GM12865 (cell line): Measurements from ENCODE around the gene EARS2.

Experiments
- DNase-seq: peaks from one replicate; pipeline ENCODE4 v3.0.0; 2010; ENCODE audit warnings: low read depth
- H3K4me3 ChIP-seq: 2 replicates; pipeline ENCODE4 v1.5.1; 2011; ENCODE audit warnings: mild to moderate bottlenecking, low read depth, low read length, control low read depth
- TF ChIP-seq, protein P1 (sequence below): IDR thresholded peaks from 2 replicates; pipeline ENCODE4 v1.5.1; 2011; ENCODE audit warnings: low read length, control low read depth, low read depth, inconsistent platforms; ENCODE audit not compliant: insufficient read depth; ENCODE audit errors: missing control alignments

Gene EARS2

DNA sequence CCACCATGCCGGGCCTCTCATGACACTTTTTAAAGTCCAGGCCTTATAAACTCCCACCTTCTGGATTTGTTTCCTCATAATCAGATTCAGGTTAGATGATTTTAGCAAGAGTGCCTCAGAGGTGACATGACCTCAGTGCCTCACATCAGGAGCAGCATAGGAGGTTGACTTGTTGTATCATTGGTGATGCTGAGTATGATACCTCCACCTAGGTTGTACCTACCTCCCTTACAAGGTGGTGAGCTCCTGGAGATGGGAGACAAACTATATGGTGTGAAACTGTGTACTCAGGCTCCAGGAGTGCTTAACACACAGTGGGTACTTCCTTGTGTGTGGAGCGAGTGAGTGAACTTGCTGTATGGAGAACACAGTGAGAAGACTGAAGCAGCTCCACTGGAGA, 20.3 kb upstream of the EARS2 start:
- no peak overlapping the region for H3K4me3 ChIP-seq
- DNase-seq: no peak
- TF ChIP-seq, protein P1, sequence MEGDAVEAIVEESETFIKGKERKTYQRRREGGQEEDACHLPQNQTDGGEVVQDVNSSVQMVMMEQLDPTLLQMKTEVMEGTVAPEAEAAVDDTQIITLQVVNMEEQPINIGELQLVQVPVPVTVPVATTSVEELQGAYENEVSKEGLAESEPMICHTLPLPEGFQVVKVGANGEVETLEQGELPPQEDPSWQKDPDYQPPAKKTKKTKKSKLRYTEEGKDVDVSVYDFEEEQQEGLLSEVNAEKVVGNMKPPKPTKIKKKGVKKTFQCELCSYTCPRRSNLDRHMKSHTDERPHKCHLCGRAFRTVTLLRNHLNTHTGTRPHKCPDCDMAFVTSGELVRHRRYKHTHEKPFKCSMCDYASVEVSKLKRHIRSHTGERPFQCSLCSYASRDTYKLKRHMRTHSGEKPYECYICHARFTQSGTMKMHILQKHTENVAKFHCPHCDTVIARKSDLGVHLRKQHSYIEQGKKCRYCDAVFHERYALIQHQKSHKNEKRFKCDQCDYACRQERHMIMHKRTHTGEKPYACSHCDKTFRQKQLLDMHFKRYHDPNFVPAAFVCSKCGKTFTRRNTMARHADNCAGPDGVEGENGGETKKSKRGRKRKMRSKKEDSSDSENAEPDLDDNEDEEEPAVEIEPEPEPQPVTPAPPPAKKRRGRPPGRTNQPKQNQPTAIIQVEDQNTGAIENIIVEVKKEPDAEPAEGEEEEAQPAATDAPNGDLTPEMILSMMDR: no peak

DNA sequence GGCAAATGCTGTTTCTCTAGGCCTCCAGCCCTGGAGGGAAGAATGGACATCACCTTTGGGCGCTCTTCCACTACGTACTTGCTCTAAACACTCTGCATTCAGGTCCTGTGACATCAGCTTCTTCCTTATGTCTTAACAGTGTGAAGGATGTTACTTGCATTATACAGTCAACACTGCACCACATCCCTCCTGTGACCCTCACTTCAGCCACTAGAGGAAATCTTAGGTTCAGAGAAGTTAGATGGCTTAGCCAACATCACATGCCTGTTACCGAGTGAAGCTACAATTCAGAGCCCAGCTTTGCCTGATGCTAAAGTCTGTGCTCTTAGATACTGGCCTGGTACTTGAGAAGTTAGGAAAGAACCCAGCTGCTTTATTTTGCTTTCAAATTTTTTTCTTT, 18.7 kb upstream of the EARS2 start:
- H3K4me3 ChIP-seq: no peak overlapping the region
- no peak for DNase-seq
- TF ChIP-seq, protein P1: no peak

DNA sequence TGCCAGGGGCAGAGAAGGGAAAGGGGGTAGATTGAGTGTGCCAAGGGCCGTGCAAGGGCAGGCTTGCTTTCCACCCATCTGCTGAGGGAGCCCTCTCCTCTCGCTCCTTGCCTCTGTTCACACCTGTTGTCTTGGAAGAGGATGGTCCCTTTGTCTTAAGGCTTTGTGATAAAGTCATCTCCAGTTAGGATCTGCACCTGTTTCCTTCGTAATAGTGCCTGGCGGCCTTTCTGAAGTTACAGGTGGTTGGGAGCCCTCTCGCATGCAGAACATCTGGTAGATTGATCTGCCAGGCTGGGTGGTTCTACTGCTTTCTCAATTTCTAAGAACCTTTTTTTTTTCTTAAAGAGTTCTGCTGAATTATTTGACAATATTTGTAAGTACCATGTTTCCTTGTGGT, 16.7 kb upstream of the EARS2 start:
- TF ChIP-seq, protein P1: no peak
- H3K4me3 ChIP-seq: no peak overlapping the region
- DNase-seq: no peak

DNA sequence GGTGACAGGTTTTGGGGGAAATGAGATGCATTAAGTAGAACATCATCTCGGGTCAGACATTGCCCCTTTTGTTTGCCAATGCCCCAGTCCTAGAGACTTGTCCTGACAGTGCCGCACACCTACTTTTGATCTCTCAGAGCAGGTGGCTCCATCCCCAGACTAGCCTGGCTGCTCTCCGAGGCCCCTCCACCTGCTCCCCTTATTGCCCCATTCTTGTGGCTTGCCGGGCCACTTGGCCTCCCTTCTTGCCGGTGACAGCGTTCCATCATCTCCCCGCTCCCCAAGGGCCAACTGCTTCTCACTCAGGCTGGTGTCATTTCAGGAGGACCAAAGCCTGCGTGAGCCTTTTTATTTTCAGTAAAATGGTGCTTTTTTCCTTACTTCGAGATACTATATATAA, 15.2 kb upstream of the EARS2 start:
- TF ChIP-seq, protein P1: no peak
- H3K4me3 ChIP-seq: no peak overlapping the region
- DNase-seq: no peak

DNA sequence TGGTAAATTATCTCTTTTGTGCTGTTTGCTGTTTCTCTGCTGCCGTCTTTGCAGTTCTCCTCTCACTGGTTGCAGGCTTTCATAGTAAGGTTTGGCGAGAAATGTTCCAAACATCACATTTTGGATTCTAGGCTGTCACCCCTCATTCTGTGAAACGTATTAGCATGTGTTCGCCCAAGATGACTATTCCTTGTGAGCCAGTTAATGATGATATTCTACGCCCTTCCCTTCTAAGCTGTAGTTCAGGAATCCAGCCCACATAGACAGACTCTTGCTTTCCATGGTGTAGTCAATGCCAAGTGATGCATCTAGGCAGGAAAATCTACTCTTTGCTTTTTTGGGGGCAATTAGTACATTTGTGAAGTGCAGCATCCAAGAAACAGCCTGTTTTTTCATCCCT, 14.7 kb upstream of the EARS2 start:
- no peak overlapping the region for H3K4me3 ChIP-seq
- TF ChIP-seq, protein P1: no peak
- DNase-seq: no peak

DNA sequence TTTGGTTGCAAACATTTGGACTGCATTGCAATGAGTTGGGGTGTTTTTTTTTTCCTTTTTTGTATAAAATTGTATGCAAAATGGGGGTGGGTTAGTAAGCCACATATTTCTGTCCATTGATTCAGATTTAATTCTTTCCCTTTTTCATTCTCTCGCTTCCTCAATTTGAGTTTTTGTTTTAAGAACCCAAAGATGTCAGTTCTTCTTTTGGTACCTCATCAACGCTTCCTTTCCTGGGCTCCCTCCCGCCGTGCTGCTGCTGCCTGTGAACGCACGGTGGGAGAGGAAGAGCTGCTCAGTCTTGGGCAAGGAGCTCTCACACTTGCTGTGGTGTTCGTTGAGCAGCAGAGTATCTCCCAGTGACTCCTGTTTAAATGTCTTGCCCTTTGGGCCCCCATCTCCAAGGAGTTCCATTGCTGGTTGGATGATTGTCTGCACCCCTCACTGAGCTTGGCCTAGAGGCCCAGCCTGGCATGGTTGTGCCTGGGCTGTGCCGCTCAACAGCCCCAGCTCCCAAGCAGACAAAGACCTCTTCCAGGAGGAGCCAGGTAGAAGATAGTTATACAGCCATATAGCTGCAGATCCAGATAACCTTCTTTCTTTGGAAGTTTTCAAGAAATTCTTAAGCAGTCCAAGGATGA, 14.0 kb upstream of the EARS2 start:
- DNase-seq: no peak
- H3K4me3 ChIP-seq: no peak overlapping the region
- TF ChIP-seq, protein P1: no peak

DNA sequence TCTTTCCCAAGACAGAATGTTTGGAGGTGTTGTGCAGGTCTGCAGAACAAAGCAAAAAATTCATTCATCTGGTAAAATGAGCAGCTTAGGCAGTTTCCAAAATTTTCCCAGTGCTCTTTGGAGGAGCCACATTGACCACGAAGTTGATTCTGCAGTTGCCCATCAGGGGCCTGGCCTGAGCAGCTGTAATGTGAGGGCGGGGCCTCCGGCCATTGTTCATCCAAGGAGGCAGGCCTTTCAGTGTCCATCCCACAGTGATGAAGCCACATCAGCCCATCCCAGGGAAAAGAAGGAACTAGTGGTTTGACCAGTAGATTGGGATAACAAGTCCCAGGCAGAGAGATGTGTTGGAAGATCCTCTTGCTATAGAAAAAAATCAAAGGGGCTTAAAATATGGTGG, 10.5 kb upstream of the EARS2 start:
- no peak for DNase-seq
- TF ChIP-seq, protein P1: no peak

More for the DNA sequence above, 10.5 kb upstream of the EARS2 start:
- H3K4me3 ChIP-seq: no peak overlapping the region
